ENCODE results near the gene COPE.
"Not testable (repeated sequence)": the region's sequence is repeated elsewhere in the genome, so short reads cannot be mapped to it uniquely, and the experiment has no call there.

The COPE gene

GRCh38 chr19:18940769-18941627 lies 21.8 kb upstream of the COPE start, which contains the start of gene HOMER3:
Gene HOMER3 (minus strand): TSS chr19:18941217. CDS start chr19:18938982, 2,235 bp downstream.
- no peak for DNase-seq (ENCODE audit: low read depth)

- DNase-seq (ENCODE audit: low read depth): no peak
Measured at GRCh38 chr19:18939922-18940768, 21.0 kb upstream of the COPE start.

- DNase-seq (ENCODE audit: low read depth): no peak
Measured at GRCh38 chr19:18939163-18939562, 20.0 kb upstream of the COPE start.

GRCh38 chr19:18933297-18933696 lies 14.1 kb upstream of the COPE start:
- no peak for DNase-seq (ENCODE audit: low read depth)

- peak; percentile 57 for DNase-seq (ENCODE audit: low read depth)
Measured at GRCh38 chr19:18932216-18932841, 13.1 kb upstream of the COPE start.

GRCh38 chr19:18931316-18932162 lies 12.4 kb upstream of the COPE start:
- DNase-seq (ENCODE audit: low read depth): no peak

- DNase-seq (ENCODE audit: low read depth): no peak
Measured at GRCh38 chr19:18929311-18929710, 10.1 kb upstream of the COPE start.

- no peak for DNase-seq (ENCODE audit: low read depth)
Measured at GRCh38 chr19:18928018-18928805, 9.0 kb upstream of the COPE start.

- no peak for DNase-seq (ENCODE audit: low read depth)
Measured at GRCh38 chr19:18924684-18925213, 5.6 kb upstream of the COPE start.

GRCh38 chr19:18922228-18922985 lies 3.2 kb upstream of the COPE start:
- DNase-seq (ENCODE audit: low read depth): no peak

- no peak for DNase-seq (ENCODE audit: low read depth)
Measured at GRCh38 chr19:18921593-18921992, 2.4 kb upstream of the COPE start.

- DNase-seq (ENCODE audit: low read depth): no peak
Measured at GRCh38 chr19:18920400-18920799, 1.2 kb upstream of the COPE start.

- no peak for DNase-seq (ENCODE audit: low read depth)
Measured at GRCh38 chr19:18919900-18920214, 670 bp upstream of the COPE start.

- DNase-seq (ENCODE audit: low read depth): not testable (repeated sequence)
Measured at GRCh38 chr19:18917593-18917992, 1.6 kb downstream of the COPE start.

GRCh38 chr19:18915639-18916038 lies 3.5 kb downstream of the COPE start:
- no peak for DNase-seq (ENCODE audit: low read depth)

GRCh38 chr19:18913466-18913865 lies 5.7 kb downstream of the COPE start:
- DNase-seq (ENCODE audit: low read depth): no peak

GRCh38 chr19:18912933-18913332 lies 6.3 kb downstream of the COPE start:
- DNase-seq (ENCODE audit: low read depth): no peak

- no peak for DNase-seq (ENCODE audit: low read depth)
Measured at GRCh38 chr19:18910801-18911436, 8.3 kb downstream of the COPE start.

- DNase-seq (ENCODE audit: low read depth): no peak
Measured at GRCh38 chr19:18910010-18910409, 9.2 kb downstream of the COPE start.
